ENCODE results near the gene LRGUK. TPM values are rescaled to one million over a fixed set of nuclear protein-coding genes. Genes with fewer than 3 reads are reported as not detected.

LRGUK gene
- polyA plus RNA-seq, 1 experiment: not detected

DNA sequence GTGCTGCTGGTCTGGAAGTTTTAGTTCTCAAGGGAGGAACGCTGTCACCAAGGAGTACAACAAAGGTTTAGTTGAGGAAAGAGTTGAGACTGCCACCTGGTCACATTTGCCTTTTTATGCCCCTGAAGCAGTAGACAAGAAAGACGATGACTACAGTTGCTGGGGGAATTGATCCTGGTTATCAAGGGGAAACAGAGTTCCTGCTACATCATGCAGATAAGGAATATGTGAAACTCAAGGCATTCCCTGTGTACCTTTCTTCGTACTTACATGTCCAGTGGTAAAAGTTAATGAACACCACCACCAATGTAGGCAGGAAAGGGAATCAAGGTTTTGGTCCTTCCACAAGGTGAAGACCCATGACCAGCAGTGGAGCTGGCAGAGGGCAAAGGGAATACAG, 157.8 kb downstream of the LRGUK start:
- DNase-seq (ENCODE audit: low read depth): no peak
- Histone ChIP-seq H3K4me3 (ENCODE audit: low read depth, low read length) (no peak overlapping the region), H3K27me3 (ENCODE audit: control insufficient read depth, insufficient read depth, low read length) (no peaks in the 10 kb centered on the region), H3K36me3 (ENCODE audit: control insufficient read depth, insufficient read depth, low read length) (no peaks in the 10 kb centered on the region)
- CTCF ChIA-PET: interaction anchor here (0.6 kb wide), 1 partner anchor 1378 kb away, joined by 3 read pairs; no protein-coding TSS in a partner anchor
- TF ChIP-seq, protein P1, sequence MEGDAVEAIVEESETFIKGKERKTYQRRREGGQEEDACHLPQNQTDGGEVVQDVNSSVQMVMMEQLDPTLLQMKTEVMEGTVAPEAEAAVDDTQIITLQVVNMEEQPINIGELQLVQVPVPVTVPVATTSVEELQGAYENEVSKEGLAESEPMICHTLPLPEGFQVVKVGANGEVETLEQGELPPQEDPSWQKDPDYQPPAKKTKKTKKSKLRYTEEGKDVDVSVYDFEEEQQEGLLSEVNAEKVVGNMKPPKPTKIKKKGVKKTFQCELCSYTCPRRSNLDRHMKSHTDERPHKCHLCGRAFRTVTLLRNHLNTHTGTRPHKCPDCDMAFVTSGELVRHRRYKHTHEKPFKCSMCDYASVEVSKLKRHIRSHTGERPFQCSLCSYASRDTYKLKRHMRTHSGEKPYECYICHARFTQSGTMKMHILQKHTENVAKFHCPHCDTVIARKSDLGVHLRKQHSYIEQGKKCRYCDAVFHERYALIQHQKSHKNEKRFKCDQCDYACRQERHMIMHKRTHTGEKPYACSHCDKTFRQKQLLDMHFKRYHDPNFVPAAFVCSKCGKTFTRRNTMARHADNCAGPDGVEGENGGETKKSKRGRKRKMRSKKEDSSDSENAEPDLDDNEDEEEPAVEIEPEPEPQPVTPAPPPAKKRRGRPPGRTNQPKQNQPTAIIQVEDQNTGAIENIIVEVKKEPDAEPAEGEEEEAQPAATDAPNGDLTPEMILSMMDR (IDR thresholded peaks at IDR 0.05; ENCODE audit: insufficient read depth, low read depth, low read length): no peak
- POLR2A ChIA-PET: no interaction called here

DNA sequence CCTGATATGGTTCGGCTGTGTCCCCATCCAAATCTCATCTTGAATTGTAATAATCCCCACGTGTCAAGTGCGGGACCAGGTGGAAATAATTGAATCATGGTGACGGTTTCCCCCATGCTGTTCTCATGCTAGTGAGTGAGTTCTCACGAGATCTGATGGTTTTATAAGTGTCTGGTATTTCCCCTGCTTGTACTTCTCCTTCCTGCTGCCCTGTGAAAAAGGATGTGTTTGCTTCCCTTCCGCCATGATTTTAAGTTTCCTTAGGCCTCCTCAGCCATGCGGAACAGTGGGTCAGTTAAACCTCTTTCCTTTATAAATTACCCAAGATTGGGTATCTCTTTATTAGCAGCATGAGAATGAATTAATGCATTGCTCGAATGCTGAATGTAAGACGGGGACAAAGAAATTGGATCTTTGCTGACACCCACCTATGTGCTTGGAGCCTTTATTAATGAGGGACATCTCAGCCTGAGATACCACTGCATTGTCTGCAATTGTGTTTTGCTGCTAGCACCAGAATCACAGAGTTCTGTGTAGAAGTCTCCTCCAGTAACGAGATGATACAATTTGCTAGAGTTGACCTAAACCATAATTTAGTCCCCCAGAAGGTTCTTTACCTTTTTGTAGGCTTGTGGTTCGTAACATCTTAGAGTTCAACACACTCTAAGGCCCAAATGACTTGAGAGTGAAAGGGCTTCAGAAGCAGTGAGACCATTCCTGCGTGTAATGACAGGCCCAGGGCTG, 160.9 kb downstream of the LRGUK start:
- Histone ChIP-seq H3K36me3 (ENCODE audit: control insufficient read depth, insufficient read depth, low read length) (no peaks in the 10 kb centered on the region), H3K4me3 (ENCODE audit: low read depth, low read length) (no peak overlapping the region), H3K27me3 (ENCODE audit: control insufficient read depth, insufficient read depth, low read length) (no peaks in the 10 kb centered on the region)
- no peak for DNase-seq (ENCODE audit: low read depth)
- ChIA-PET POLR2A (no interaction called here), CTCF (no interaction called here)
- TF ChIP-seq, protein P1 (IDR thresholded peaks at IDR 0.05; ENCODE audit: insufficient read depth, low read depth, low read length): no peak

DNA sequence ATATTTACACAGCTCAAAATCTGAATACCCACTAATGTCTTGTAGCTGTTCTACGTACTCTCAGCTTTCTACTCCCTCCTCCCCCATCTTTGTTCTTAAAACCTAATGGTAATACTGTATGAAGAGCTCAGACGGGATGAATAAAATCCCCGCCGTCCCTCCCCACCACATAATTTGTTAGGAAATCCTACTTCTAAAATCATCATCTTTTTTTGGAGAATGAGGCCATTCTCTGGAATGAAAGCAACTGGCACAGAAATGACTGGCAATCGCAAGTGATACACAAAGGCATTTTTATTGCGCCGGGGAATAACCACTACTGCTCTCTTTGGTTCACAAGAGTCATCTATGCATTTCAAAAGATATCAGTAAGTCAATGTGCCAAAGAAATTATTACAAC, 162.3 kb downstream of the LRGUK start:
- ChIA-PET POLR2A (no interaction called here), CTCF (no interaction called here)
- TF ChIP-seq, protein P1 (IDR thresholded peaks at IDR 0.05; ENCODE audit: insufficient read depth, low read depth, low read length): no peak
- Histone ChIP-seq H3K27me3 (ENCODE audit: control insufficient read depth, insufficient read depth, low read length) (no peaks in the 10 kb centered on the region), H3K4me3 (ENCODE audit: low read depth, low read length) (no peak overlapping the region), H3K36me3 (ENCODE audit: control insufficient read depth, insufficient read depth, low read length) (no peaks in the 10 kb centered on the region)
- DNase-seq (ENCODE audit: low read depth): peak; percentile 14

DNA sequence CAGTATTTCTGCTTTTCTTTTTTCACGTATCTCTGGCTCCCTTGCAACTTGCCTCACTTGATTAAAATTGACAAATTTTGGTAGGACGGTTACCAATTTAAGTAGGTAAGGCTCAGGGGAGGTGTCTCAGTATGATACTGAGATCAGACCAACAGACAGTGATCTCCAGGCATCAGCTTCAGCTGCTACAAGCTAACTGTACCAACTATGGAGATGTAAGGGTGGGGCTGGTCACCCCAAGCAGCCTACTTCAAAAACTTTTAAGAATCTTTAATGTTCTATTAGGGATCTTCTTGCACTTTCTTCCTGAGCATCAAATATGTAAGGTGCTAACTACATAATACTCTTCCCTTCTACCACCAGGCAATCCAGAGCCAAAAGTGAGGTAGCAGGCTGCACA, 162.7 kb downstream of the LRGUK start:
- POLR2A ChIA-PET: no interaction called here

DNA sequence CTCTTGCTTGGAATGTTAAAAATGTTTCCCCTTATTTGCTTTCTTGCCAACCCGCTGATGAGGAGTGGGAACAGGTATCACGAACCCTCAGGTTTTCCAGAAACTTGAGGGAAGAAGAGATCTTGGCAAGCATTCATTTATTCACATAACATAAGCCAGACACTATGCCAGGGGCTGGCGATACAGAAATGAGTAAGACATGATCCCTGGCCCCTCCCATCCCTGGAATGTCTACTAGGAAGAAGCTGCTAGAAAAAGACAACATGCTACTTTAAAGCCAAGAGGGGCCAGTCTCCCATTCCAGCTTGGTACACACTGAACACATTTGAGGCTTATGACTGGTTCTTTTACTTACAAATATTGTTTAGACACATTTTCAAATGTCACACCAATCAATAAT, 163.1 kb downstream of the LRGUK start:
- ChIA-PET POLR2A (no interaction called here), CTCF (interaction anchor here (0.7 kb wide), 1 partner anchor 9 kb away, joined by 3 read pairs; no protein-coding TSS in a partner anchor)
- peaks cover 5% of the 10 kb centered on the region for H3K36me3 ChIP-seq (ENCODE audit: control insufficient read depth, insufficient read depth, low read length)
- no peaks in the 10 kb centered on the region for H3K27me3 ChIP-seq (ENCODE audit: control insufficient read depth, insufficient read depth, low read length)
- H3K4me3 ChIP-seq (ENCODE audit: low read depth, low read length): no peak overlapping the region
- no peak for DNase-seq (ENCODE audit: low read depth)
- TF ChIP-seq, protein P1 (IDR thresholded peaks at IDR 0.05; ENCODE audit: insufficient read depth, low read depth, low read length): no peak

More for the DNA sequence above, 162.7 kb downstream of the LRGUK start:
- DNase-seq (ENCODE audit: low read depth): no peak
- H3K4me3 ChIP-seq (ENCODE audit: low read depth, low read length): no peak overlapping the region
- peaks cover 3% of the 10 kb centered on the region for H3K36me3 ChIP-seq (ENCODE audit: control insufficient read depth, insufficient read depth, low read length)
- TF ChIP-seq, protein P1 (IDR thresholded peaks at IDR 0.05; ENCODE audit: insufficient read depth, low read depth, low read length): no peak
- H3K27me3 ChIP-seq (ENCODE audit: control insufficient read depth, insufficient read depth, low read length): no peaks in the 10 kb centered on the region
- CTCF ChIA-PET: interaction anchor here (0.7 kb wide), 1 partner anchor 9 kb away, joined by 3 read pairs; no protein-coding TSS in a partner anchor
